Karpas-422 (cell line): ENCODE measurements around the gene PANK1. TPM values are rescaled to one million over a fixed set of nuclear protein-coding genes. Genes with fewer than 3 reads are reported as not detected.

ENCODE experiments used
- DNase-seq: peaks from one replicate; pipeline ENCODE4 v3.0.0-alpha.2; 2015
- H2AFZ ChIP-seq: fragments of 200-600 bp; sonication (generic); 2 replicates; pipeline ENCODE4 v1.6.1; 2014; ENCODE audit warnings: antibody characterized with exemption, low read length, mixed read lengths
- H3K27ac ChIP-seq: fragments of 200-600 bp; sonication (generic); 2 replicates; pipeline ENCODE4 v1.5.1; 2014; ENCODE audit warnings: mild to moderate bottlenecking, low read length, moderate library complexity
- H3K27me3 ChIP-seq: fragments of 200-600 bp; sonication (generic); 2 replicates; pipeline ENCODE4 v1.6.1; 2014; ENCODE audit warnings: low read length, mixed read lengths
- H3K36me3 ChIP-seq: fragments of 200-600 bp; sonication (generic); 2 replicates; pipeline ENCODE4 v1.6.1; 2014; ENCODE audit warnings: low read length, mixed read lengths; ENCODE audit not compliant: insufficient read depth
- H3K4me1 ChIP-seq: fragments of 200-600 bp; sonication (generic); 2 replicates; pipeline ENCODE4 v1.6.1; 2014; ENCODE audit warnings: mild to moderate bottlenecking, low read length, mixed read lengths
- H3K4me2 ChIP-seq: fragments of 200-600 bp; sonication (generic); 2 replicates; pipeline ENCODE4 v1.6.1; 2014; ENCODE audit warnings: low read length, low read depth, mild to moderate bottlenecking; ENCODE audit not compliant: poor library complexity, severe bottlenecking
- H3K4me3 ChIP-seq: fragments of 200-600 bp; sonication (generic); 2 replicates; pipeline ENCODE4 v1.5.1; 2014; ENCODE audit warnings: mild to moderate bottlenecking, antibody characterized with exemption, low read length, mixed read lengths
- H3K79me2 ChIP-seq: fragments of 200-600 bp; sonication (generic); 2 replicates; pipeline ENCODE4 v1.6.1; 2014; ENCODE audit warnings: mild to moderate bottlenecking, low read length, mixed read lengths
- H3K9ac ChIP-seq: fragments of 200-600 bp; sonication (generic); 2 replicates; pipeline ENCODE4 v1.6.0; 2014; ENCODE audit warnings: low read length
- H3K9me2 ChIP-seq: fragments of 200-600 bp; sonication (generic), shearing (Covaris generic); replicated peaks from 2 replicates; pipeline ENCODE4 v1.6.0; 2014; ENCODE audit warnings: mild to moderate bottlenecking, low read length, moderate library complexity; ENCODE audit not compliant: insufficient read depth
- H3K9me3 ChIP-seq: fragments of 300-700, 200-600 bp; sonication (generic); 2 replicates; pipeline ENCODE4 v1.6.1; 2014; ENCODE audit warnings: low read length, mixed read lengths
- H4K20me1 ChIP-seq: fragments of 200-600 bp; sonication (generic); 2 replicates; pipeline ENCODE4 v1.6.1; 2014; ENCODE audit warnings: mild to moderate bottlenecking, antibody characterized with exemption, low read length, low read depth; ENCODE audit not compliant: insufficient read depth
- total RNA-seq: library from RNA; depleted of rRNA; stranded (reverse); fragments of >200 nt; shearing (Covaris generic); gene quantifications from 2 replicates; pipeline ENCODE4 v1.2.3, GENCODE V29; 2014; ENCODE audit warnings: low replicate concordance; rRNA removed

PANK1 gene
- 4.4 and 8.1 TPM in 2 replicates for total RNA-seq

GRCh38 chr10:89644967-89645741 lies at the start of gene PANK1:
Gene PANK1, minus strand, starts transcription at chr10:89645242. Its CDS starts 351 bp downstream, at chr10:89644891.
- DNase-seq = peak; percentile 86
- H3K4me3 ChIP-seq = peak within 1 kb of the TSS; percentile 84
- H2AFZ ChIP-seq = peak within 1 kb of the TSS; percentile 63
- peak within 1 kb of the TSS; percentile 83 for H3K27ac ChIP-seq
- no peaks in the 10 kb centered on the region for H4K20me1 ChIP-seq
- peaks cover 34% of the 10 kb centered on the region for H3K79me2 ChIP-seq
- peaks cover 30% of the 10 kb centered on the region for H3K4me1 ChIP-seq
- peak within 1 kb of the TSS; percentile 77 for H3K4me2 ChIP-seq
- H3K9ac ChIP-seq = peak within 1 kb of the TSS; percentile 85
- no peaks in the 10 kb centered on the region for H3K9me2 ChIP-seq
- H3K27me3 ChIP-seq = no peaks in the 10 kb centered on the region
- no peaks in the 10 kb centered on the region for H3K9me3 ChIP-seq
- no peaks in the 10 kb centered on the region for H3K36me3 ChIP-seq

DNA sequence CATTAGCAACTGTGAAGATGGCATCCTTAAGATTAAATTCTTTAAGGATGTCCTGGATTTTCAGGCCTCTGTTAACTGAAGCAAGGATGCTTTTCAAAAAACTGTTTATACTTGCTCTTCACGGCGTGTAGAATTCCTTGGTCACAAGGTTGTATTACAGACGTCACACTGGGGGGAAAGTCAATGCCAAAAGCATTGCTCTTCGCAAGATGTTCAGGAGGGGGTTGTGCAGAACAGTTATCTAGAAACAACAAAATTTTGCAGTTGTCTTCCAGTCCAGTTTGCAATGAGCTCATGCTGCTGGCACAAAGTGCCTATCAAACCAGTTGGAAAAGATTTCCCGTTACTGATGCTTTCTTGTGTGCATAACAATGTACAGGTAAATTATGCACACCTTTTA lies 48.1 kb upstream of the PANK1 start:
- no peak for DNase-seq
- no peaks in the 10 kb centered on the region for H4K20me1 ChIP-seq
- no peak overlapping the region for H3K4me3 ChIP-seq
- H3K9me2 ChIP-seq = no peaks in the 10 kb centered on the region
- no peaks in the 10 kb centered on the region for H3K79me2 ChIP-seq
- H3K9ac ChIP-seq = no peak overlapping the region
- H3K9me3 ChIP-seq = no peaks in the 10 kb centered on the region
- H3K4me1 ChIP-seq = no peaks in the 10 kb centered on the region
- H2AFZ ChIP-seq = no peak overlapping the region
- no peak overlapping the region for H3K4me2 ChIP-seq
- no peaks in the 10 kb centered on the region for H3K27me3 ChIP-seq
- H3K36me3 ChIP-seq = no peaks in the 10 kb centered on the region
- no peak overlapping the region for H3K27ac ChIP-seq

- H3K9ac ChIP-seq = no peak overlapping the region
These were observed 47.4 kb upstream of the PANK1 start for GRCh38 chr10:89692416-89692815.

GRCh38 chr10:89690027-89690426 lies 45.0 kb upstream of the PANK1 start:
- DNase-seq = no peak
- H3K9me3 ChIP-seq = no peaks in the 10 kb centered on the region
- no peaks in the 10 kb centered on the region for H3K9me2 ChIP-seq
- H3K9ac ChIP-seq = no peak overlapping the region
- no peaks in the 10 kb centered on the region for H3K79me2 ChIP-seq
- H3K27ac ChIP-seq = no peak overlapping the region
- no peak overlapping the region for H3K4me3 ChIP-seq
- no peak overlapping the region for H2AFZ ChIP-seq
- H3K36me3 ChIP-seq = no peaks in the 10 kb centered on the region
- peaks cover 5% of the 10 kb centered on the region for H3K4me1 ChIP-seq
- H3K27me3 ChIP-seq = no peaks in the 10 kb centered on the region
- no peak overlapping the region for H3K4me2 ChIP-seq
- H4K20me1 ChIP-seq = no peaks in the 10 kb centered on the region

More at GRCh38 chr10:89692416-89692815, 47.4 kb upstream of the PANK1 start:
- DNase-seq = no peak
- Histone ChIP-seq H3K36me3 (no peaks in the 10 kb centered on the region), H3K27ac (no peak overlapping the region), H3K9me2 (no peaks in the 10 kb centered on the region), H3K79me2 (no peaks in the 10 kb centered on the region), H2AFZ (no peak overlapping the region), H3K4me3 (no peak overlapping the region), H4K20me1 (no peaks in the 10 kb centered on the region), H3K4me1 (peaks cover 3% of the 10 kb centered on the region), H3K9me3 (no peaks in the 10 kb centered on the region), H3K27me3 (no peaks in the 10 kb centered on the region), H3K4me2 (no peak overlapping the region)

- Histone ChIP-seq H3K9me2 (no peaks in the 10 kb centered on the region), H3K27ac (no peak overlapping the region), H3K79me2 (no peaks in the 10 kb centered on the region), H3K4me3 (no peak overlapping the region), H3K27me3 (no peaks in the 10 kb centered on the region), H3K9ac (no peak overlapping the region), H3K4me2 (no peak overlapping the region), H2AFZ (no peak overlapping the region), H4K20me1 (no peaks in the 10 kb centered on the region), H3K36me3 (no peaks in the 10 kb centered on the region), H3K4me1 (peaks cover 5% of the 10 kb centered on the region), H3K9me3 (no peaks in the 10 kb centered on the region)
- no peak for DNase-seq
These were observed 40.9 kb upstream of the PANK1 start for GRCh38 chr10:89685936-89686335.

DNA sequence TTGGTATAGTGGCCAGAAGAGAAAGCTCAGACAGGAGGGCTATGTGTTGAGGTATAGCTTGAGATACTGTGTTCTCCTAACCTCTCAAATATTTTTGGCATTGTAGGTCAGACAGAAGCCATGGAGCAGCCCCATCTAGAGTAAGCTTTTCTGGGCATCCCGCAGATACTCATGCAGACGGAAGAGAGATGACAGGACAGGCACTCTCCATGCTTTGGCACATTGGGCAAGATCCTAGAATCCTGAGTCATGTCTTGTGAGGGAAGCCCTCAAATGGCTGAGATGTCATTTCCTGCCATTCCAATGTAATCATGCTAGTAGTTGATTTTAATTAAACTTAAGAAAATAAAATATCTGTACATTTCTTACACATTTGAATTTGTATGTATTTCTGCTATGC lies 39.6 kb upstream of the PANK1 start:
- H4K20me1 ChIP-seq = no peaks in the 10 kb centered on the region

GRCh38 chr10:89683883-89684282 lies 38.8 kb upstream of the PANK1 start:
- Histone ChIP-seq H3K27me3 (no peaks in the 10 kb centered on the region), H3K4me3 (no peak overlapping the region), H3K9me3 (no peaks in the 10 kb centered on the region), H3K4me2 (no peak overlapping the region), H3K79me2 (no peaks in the 10 kb centered on the region), H3K4me1 (peaks cover 5% of the 10 kb centered on the region), H3K36me3 (no peaks in the 10 kb centered on the region), H4K20me1 (no peaks in the 10 kb centered on the region), H3K9ac (no peak overlapping the region), H3K9me2 (no peaks in the 10 kb centered on the region), H2AFZ (no peak overlapping the region), H3K27ac (no peak overlapping the region)
- DNase-seq = no peak

More for the DNA sequence above, 39.6 kb upstream of the PANK1 start:
- no peak overlapping the region for H3K4me3 ChIP-seq
- no peaks in the 10 kb centered on the region for H3K27me3 ChIP-seq
- no peaks in the 10 kb centered on the region for H3K79me2 ChIP-seq
- H2AFZ ChIP-seq = no peak overlapping the region
- no peak for DNase-seq
- no peaks in the 10 kb centered on the region for H3K9me2 ChIP-seq
- H3K4me2 ChIP-seq = no peak overlapping the region
- no peak overlapping the region for H3K9ac ChIP-seq
- peaks cover 5% of the 10 kb centered on the region for H3K4me1 ChIP-seq
- no peak overlapping the region for H3K27ac ChIP-seq
- no peaks in the 10 kb centered on the region for H3K36me3 ChIP-seq
- H3K9me3 ChIP-seq = no peaks in the 10 kb centered on the region

DNA sequence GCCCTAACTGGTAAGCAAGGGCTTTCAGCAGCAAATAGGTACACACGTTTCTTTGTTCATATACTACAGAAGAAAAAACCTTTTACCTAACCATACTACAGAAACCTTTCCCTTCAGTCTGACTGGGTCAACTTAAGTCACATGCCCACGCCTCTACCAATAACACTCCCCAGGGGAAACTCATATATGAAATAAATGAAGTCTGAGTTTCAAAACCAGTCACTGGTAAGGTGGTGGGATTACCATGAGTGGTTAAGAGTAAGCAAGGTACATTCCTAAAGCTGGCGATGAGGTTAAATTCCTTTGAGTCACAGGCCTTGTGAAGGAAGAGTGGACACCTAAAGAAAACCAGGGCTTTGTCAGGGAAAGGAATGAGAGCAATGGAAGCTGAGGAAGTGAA lies 34.9 kb upstream of the PANK1 start:
- H3K79me2 ChIP-seq = no peaks in the 10 kb centered on the region
- no peak for DNase-seq
- no peaks in the 10 kb centered on the region for H4K20me1 ChIP-seq
- H3K27ac ChIP-seq = no peak overlapping the region
- H3K4me1 ChIP-seq = no peaks in the 10 kb centered on the region
- no peaks in the 10 kb centered on the region for H3K36me3 ChIP-seq
- no peaks in the 10 kb centered on the region for H3K9me3 ChIP-seq
- H3K4me2 ChIP-seq = no peak overlapping the region
- H3K9ac ChIP-seq = no peak overlapping the region
- H2AFZ ChIP-seq = no peak overlapping the region
- no peaks in the 10 kb centered on the region for H3K9me2 ChIP-seq
- H3K27me3 ChIP-seq = no peaks in the 10 kb centered on the region
- H3K4me3 ChIP-seq = no peak overlapping the region
